Hippocampal formation (tissue), 2 donors: ENCODE results near the gene GALNT18.

Experiments
- DNase-seq, 2 donors: peaks; one replicate each; lab custom pipeline; 2025; lab: John Stamatoyannopoulos, UW

The GALNT18 gene

GRCh38 chr11:11349106-11349825 lies 272.5 kb downstream of the GALNT18 start:
- no peak for DNase-seq

- no peak for DNase-seq
Measured at GRCh38 chr11:11348303-11348702, 273.5 kb downstream of the GALNT18 start.

- no peak for DNase-seq
Measured at GRCh38 chr11:11347592-11347991, 274.2 kb downstream of the GALNT18 start.

GRCh38 chr11:11346303-11346702 lies 275.5 kb downstream of the GALNT18 start:
- DNase-seq = no peak

- no peak for DNase-seq
Measured at GRCh38 chr11:11345099-11345498, 276.7 kb downstream of the GALNT18 start.

- DNase-seq = no peak
Measured at GRCh38 chr11:11344045-11344444, 277.8 kb downstream of the GALNT18 start.

GRCh38 chr11:11338304-11338703 lies 283.5 kb downstream of the GALNT18 start:
- DNase-seq = no peak

GRCh38 chr11:11336664-11337063 lies 285.1 kb downstream of the GALNT18 start:
- no peak for DNase-seq

GRCh38 chr11:11335043-11335442 lies 286.8 kb downstream of the GALNT18 start:
- no peak for DNase-seq

GRCh38 chr11:11334607-11335006 lies 287.2 kb downstream of the GALNT18 start:
- no peak for DNase-seq

- no peak for DNase-seq
Measured at GRCh38 chr11:11332141-11332710, 289.6 kb downstream of the GALNT18 start.

GRCh38 chr11:11329062-11329806 lies 292.6 kb downstream of the GALNT18 start:
- no peak for DNase-seq

- no peak for DNase-seq
Measured at GRCh38 chr11:11324090-11324489, 297.7 kb downstream of the GALNT18 start.

GRCh38 chr11:11322101-11322500 lies 299.7 kb downstream of the GALNT18 start:
- peak in 1 of 2 donors; percentile 12 for DNase-seq

GRCh38 chr11:11320825-11321224 lies 301.0 kb downstream of the GALNT18 start:
- no peak for DNase-seq

- DNase-seq = no peak
Measured at GRCh38 chr11:11318961-11319360, 302.8 kb downstream of the GALNT18 start.

GRCh38 chr11:11318461-11318860 lies 303.3 kb downstream of the GALNT18 start:
- DNase-seq = no peak

- no peak for DNase-seq
Measured at GRCh38 chr11:11316651-11317230, 305.1 kb downstream of the GALNT18 start.

- DNase-seq = peak in 1 of 2 donors; percentile 18
Measured at GRCh38 chr11:11313902-11314692, 307.7 kb downstream of the GALNT18 start.

GRCh38 chr11:11313426-11313825 lies 308.4 kb downstream of the GALNT18 start:
- no peak for DNase-seq

- no peak for DNase-seq
Measured at GRCh38 chr11:11312738-11313137, 309.1 kb downstream of the GALNT18 start.

GRCh38 chr11:11311169-11311568 lies 310.6 kb downstream of the GALNT18 start:
- DNase-seq = no peak
